ENCODE results near the gene AP4M1. TPM values are rescaled to one million over a fixed set of nuclear protein-coding genes. Genes with fewer than 3 reads are reported as not detected.

The AP4M1 gene
- total and polyA plus RNA-seq, 9 of the 15 experiments (the other 6 are each of a cell fraction or from before 2014, with no cell fraction given): 1.3 to 30.9 (median 14.1) TPM

DNA sequence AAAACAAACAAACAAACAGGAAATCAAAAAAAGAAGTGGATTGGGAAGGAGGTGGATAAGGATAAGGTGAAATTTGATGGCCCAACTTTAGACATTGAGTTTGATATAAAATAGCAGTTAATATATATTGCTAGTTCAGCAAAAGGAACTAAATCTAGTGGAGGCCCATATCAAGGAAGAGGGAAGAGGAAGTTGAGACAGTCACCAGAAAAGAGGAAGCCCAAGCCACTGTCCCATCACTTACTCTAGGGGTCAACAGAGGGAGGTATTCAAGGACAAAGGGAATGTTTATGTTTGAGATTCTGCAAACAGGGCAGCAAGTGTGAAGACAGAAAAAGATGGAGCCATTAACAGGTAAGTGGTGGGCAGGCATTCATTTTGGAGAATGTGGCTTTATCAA, 51.0 kb downstream of the AP4M1 start (continued):
- TF ChIP-seq KDM2B (CRISPR knock-in tag; IDR thresholded peaks at IDR 0.05) (no peak), STAG1 (CRISPR knock-in tag; IDR thresholded peaks at IDR 0.05; ENCODE audit: borderline replicate concordance) (no peak), TAL1 (IDR thresholded peaks at IDR 0.05) (no peak), KAT8 (IDR thresholded peaks at IDR 0.05; ENCODE audit: low read depth) (no peak), JUND (IDR thresholded peaks at IDR 0.05; ENCODE audit: borderline replicate concordance, low read depth, low read length) (0 out of 2 replicates have a peak, but pooled peaks have one; percentile 24), JUND (tag; IDR thresholded peaks at IDR 0.05; ENCODE audit: borderline replicate concordance, low read depth, low read length) (peak; percentile 35; the same call in 1 of the 3 replicates), FOXA3 (CRISPR knock-in tag; conservative IDR thresholded peaks at IDR 0.05 in 1 of 2, IDR thresholded peaks at IDR 0.05 in 1 of 2) (no peak), ASH1L (IDR thresholded peaks at IDR 0.05; ENCODE audit: borderline replicate concordance, low read depth, partially characterized antibody) (peak; percentile 27), SRF (CRISPR knock-in tag; IDR thresholded peaks at IDR 0.05) (peak in 1 of 2 experiments; percentile 83; a peak in 1 of 4 replicates), ZNF217 (CRISPR knock-in tag; IDR thresholded peaks at IDR 0.05) (no peak)
- TF ChIP-seq, protein P1, sequence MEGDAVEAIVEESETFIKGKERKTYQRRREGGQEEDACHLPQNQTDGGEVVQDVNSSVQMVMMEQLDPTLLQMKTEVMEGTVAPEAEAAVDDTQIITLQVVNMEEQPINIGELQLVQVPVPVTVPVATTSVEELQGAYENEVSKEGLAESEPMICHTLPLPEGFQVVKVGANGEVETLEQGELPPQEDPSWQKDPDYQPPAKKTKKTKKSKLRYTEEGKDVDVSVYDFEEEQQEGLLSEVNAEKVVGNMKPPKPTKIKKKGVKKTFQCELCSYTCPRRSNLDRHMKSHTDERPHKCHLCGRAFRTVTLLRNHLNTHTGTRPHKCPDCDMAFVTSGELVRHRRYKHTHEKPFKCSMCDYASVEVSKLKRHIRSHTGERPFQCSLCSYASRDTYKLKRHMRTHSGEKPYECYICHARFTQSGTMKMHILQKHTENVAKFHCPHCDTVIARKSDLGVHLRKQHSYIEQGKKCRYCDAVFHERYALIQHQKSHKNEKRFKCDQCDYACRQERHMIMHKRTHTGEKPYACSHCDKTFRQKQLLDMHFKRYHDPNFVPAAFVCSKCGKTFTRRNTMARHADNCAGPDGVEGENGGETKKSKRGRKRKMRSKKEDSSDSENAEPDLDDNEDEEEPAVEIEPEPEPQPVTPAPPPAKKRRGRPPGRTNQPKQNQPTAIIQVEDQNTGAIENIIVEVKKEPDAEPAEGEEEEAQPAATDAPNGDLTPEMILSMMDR (IDR thresholded peaks at IDR 0.05 in 2 of 3, conservative IDR thresholded peaks at IDR 0.05 in 1 of 3; ENCODE audit: insufficient read depth in 2 of 3, low read depth in 1 of 3, low read length in 3 of 3): peak in 1 of 3 experiments; percentile 37; a peak in 2 of 6 replicates

Measured in K562 (cell line).